ENCODE measurements around the gene TASOR2.

- no peak for TF ChIP-seq GATA2 (IDR thresholded peaks at IDR 0.05; ENCODE audit: low read depth, low read length)
- TF ChIP-seq GATA3 (IDR thresholded peaks at IDR 0.05; ENCODE audit: low read depth, low read length): no peak
These were observed 529 bp downstream of the TASOR2 start for GRCh38 chr10:5684971-5685763.

Data from SH-SY5Y (cell line).